GM18873 (cell line): ENCODE results near the gene CCNT2.
"Not testable (repeated sequence)": the region's sequence is repeated elsewhere in the genome, so short reads cannot be mapped to it uniquely, and the experiment has no call there.

Source experiments
- ATAC-seq: cut with Tn5 transposase; IDR thresholded peaks from one replicate; pipeline ENCODE4 v1.9.1; 2021; ENCODE audit warnings: mild to moderate bottlenecking, moderate library complexity, moderate number of reproducible peaks; ENCODE audit not compliant: unreplicated experiment, low FRiP score

The CCNT2 gene

GRCh38 chr2:134918526-134919340, at the start of gene CCNT2:
Gene CCNT2, plus strand, starts transcription at chr2:134918822. Its CDS starts 33 bp downstream, at chr2:134918855.
- peak; percentile 87 for ATAC-seq

GRCh38 chr2:134869946-134870736, 48.5 kb upstream of the CCNT2 start:
- no peak for ATAC-seq

- no peak for ATAC-seq
Measured at GRCh38 chr2:134873152-134873551, 45.5 kb upstream of the CCNT2 start.

GRCh38 chr2:134875309-134875708, 43.3 kb upstream of the CCNT2 start:
- ATAC-seq: no peak

- no peak for ATAC-seq
Measured at GRCh38 chr2:134882773-134883172, 35.8 kb upstream of the CCNT2 start.

- ATAC-seq: no peak
Measured at GRCh38 chr2:134883552-134884293, 34.9 kb upstream of the CCNT2 start.

GRCh38 chr2:134884435-134884834, 34.2 kb upstream of the CCNT2 start:
- no peak for ATAC-seq

GRCh38 chr2:134892282-134893035, 26.2 kb upstream of the CCNT2 start:
- no peak for ATAC-seq

GRCh38 chr2:134897932-134898331, 20.7 kb upstream of the CCNT2 start:
- ATAC-seq: no peak

- ATAC-seq: no peak
Measured at GRCh38 chr2:134899204-134899603, 19.4 kb upstream of the CCNT2 start.

- no peak for ATAC-seq
Measured at GRCh38 chr2:134900151-134900550, 18.5 kb upstream of the CCNT2 start.

- not testable (repeated sequence) for ATAC-seq
Measured at GRCh38 chr2:134903701-134904100, 14.9 kb upstream of the CCNT2 start.

GRCh38 chr2:134905168-134905567, 13.5 kb upstream of the CCNT2 start:
- ATAC-seq: no peak

- no peak for ATAC-seq
Measured at GRCh38 chr2:134906726-134907125, 11.9 kb upstream of the CCNT2 start.

GRCh38 chr2:134907441-134908116, 11.0 kb upstream of the CCNT2 start:
- not testable (repeated sequence) for ATAC-seq

- no peak for ATAC-seq
Measured at GRCh38 chr2:134910763-134911399, 7.7 kb upstream of the CCNT2 start.

- no peak for ATAC-seq
Measured at GRCh38 chr2:134911400-134911785, 7.2 kb upstream of the CCNT2 start.

- no peak for ATAC-seq
Measured at GRCh38 chr2:134912361-134912760, 6.3 kb upstream of the CCNT2 start.

- ATAC-seq: no peak
Measured at GRCh38 chr2:134917360-134917865, 1.2 kb upstream of the CCNT2 start.
